ENCODE measurements around the gene VPS36. TPM values are rescaled to one million over a fixed set of nuclear protein-coding genes. Genes with fewer than 3 reads are reported as not detected.

Gene VPS36
- total RNA-seq, 1 experiment from 2014 or later = 52.9 TPM

- POLR2A ChIA-PET (ENCODE audit: low non-redundant PET) = no interaction called here
- Histone ChIP-seq H3K27me3 (replicated peaks; ENCODE audit: insufficient read depth, low read depth, low read length, poor library complexity) (no peaks in the 10 kb centered on the region), H3K36me3 (ENCODE audit: insufficient read depth, low read length, poor library complexity, severe bottlenecking) (peaks cover 31% of the 10 kb centered on the region), H3K9me3 (ENCODE audit: low read depth, low read length, poor library complexity, severe bottlenecking) (no peaks in the 10 kb centered on the region), H3K4me3 (ENCODE audit: low read depth, low read length, poor library complexity, severe bottlenecking) (peak overlapping the region; percentile 87), H3K4me1 (ENCODE audit: insufficient read depth, low read length, poor library complexity, severe bottlenecking) (peaks cover 24% of the 10 kb centered on the region), H3K27ac (ENCODE audit: low read depth, low read length, poor library complexity, severe bottlenecking) (peak overlapping the region; percentile 91)
- TF ChIP-seq CTCF (conservative IDR thresholded peaks at IDR 0.05; ENCODE audit: low read depth, low read length) (no peak), EZH2 (IDR thresholded peaks at IDR 0.05; ENCODE audit: borderline replicate concordance, low read depth, low read length, poor library complexity, severe bottlenecking) (no peak)
- CTCF ChIA-PET = no interaction called here
- intact Hi-C loops (cut with micrococcal nuclease; ENCODE audit: unreplicated experiment) = loop anchor here (10.0 kb wide), 1 partner anchor 440 kb away; the partner anchor contains the start of genes ALG11 and ATP7B
- no TSS peak for BruUV-seq (replicated peaks)
- no peak for DNase-seq (ENCODE audit: low spot score)
Observed at GRCh38 chr13:52454459-52454819, 4.0 kb upstream of the VPS36 start.

DNA sequence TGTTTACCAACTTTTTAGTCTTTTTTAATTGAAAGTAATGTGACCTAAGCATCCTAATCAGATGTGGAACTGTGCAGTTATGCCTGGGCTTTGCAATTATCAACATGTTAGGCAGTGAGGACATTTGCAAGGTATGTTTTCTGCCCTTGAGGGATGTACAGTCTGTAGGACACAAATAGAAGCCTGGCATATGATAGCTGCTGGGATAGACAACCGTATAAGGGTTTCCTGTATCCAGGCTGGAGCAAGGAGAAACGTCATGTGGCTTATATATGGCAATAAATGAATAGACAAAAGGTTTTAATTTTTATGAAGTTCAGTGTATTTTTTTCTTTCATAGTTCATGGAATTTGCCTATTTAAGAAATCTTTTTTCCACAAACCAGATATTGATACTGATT, 2.0 kb upstream of the VPS36 start:
- no TSS peak for BruUV-seq (replicated peaks)
- Histone ChIP-seq H3K9me3 (ENCODE audit: low read depth, low read length, poor library complexity, severe bottlenecking) (no peaks in the 10 kb centered on the region), H3K4me1 (ENCODE audit: insufficient read depth, low read length, poor library complexity, severe bottlenecking) (peaks cover 37% of the 10 kb centered on the region), H3K4me3 (ENCODE audit: low read depth, low read length, poor library complexity, severe bottlenecking) (no peak overlapping the region), H3K27me3 (replicated peaks; ENCODE audit: insufficient read depth, low read depth, low read length, poor library complexity) (no peaks in the 10 kb centered on the region), H3K36me3 (ENCODE audit: insufficient read depth, low read length, poor library complexity, severe bottlenecking) (peaks cover 12% of the 10 kb centered on the region), H3K27ac (ENCODE audit: low read depth, low read length, poor library complexity, severe bottlenecking) (no peak overlapping the region)
- TF ChIP-seq EZH2 (IDR thresholded peaks at IDR 0.05; ENCODE audit: borderline replicate concordance, low read depth, low read length, poor library complexity, severe bottlenecking) (no peak), CTCF (conservative IDR thresholded peaks at IDR 0.05; ENCODE audit: low read depth, low read length) (no peak)
- ChIA-PET CTCF (no interaction called here), POLR2A (ENCODE audit: low non-redundant PET) (no interaction called here)
- DNase-seq (ENCODE audit: low spot score) = no peak
- intact Hi-C loops (cut with micrococcal nuclease; ENCODE audit: unreplicated experiment) = loop anchor here (10.0 kb wide), 1 partner anchor 438 kb away; the partner anchor contains the start of genes ALG11 and ATP7B

- no peak overlapping the region for H3K4me3 ChIP-seq (ENCODE audit: low read depth, low read length, poor library complexity, severe bottlenecking)
- no peaks in the 10 kb centered on the region for H3K27me3 ChIP-seq (replicated peaks; ENCODE audit: insufficient read depth, low read depth, low read length, poor library complexity)
- H3K9me3 ChIP-seq (ENCODE audit: low read depth, low read length, poor library complexity, severe bottlenecking) = no peaks in the 10 kb centered on the region
- H3K36me3 ChIP-seq (ENCODE audit: insufficient read depth, low read length, poor library complexity, severe bottlenecking) = peaks cover under 1% of the 10 kb centered on the region
- ChIA-PET CTCF (interaction anchor here (0.6 to 1.1 kb wide), 5 partner anchors 10 to 390 kb away, joined by 3 to 10 read pairs (median 4); no protein-coding TSS in a partner anchor), POLR2A (ENCODE audit: low non-redundant PET) (no interaction called here)
- no peak overlapping the region for H3K27ac ChIP-seq (ENCODE audit: low read depth, low read length, poor library complexity, severe bottlenecking)
- intact Hi-C loops (cut with micrococcal nuclease; ENCODE audit: unreplicated experiment) = loop anchor here (10.0 kb wide), 1 partner anchor 436 kb away; the partner anchor contains the start of genes ALG11 and ATP7B
- no TSS peak for BruUV-seq (replicated peaks)
- no peak for TF ChIP-seq EZH2 (IDR thresholded peaks at IDR 0.05; ENCODE audit: borderline replicate concordance, low read depth, low read length, poor library complexity, severe bottlenecking)
- TF ChIP-seq CTCF (conservative IDR thresholded peaks at IDR 0.05; ENCODE audit: low read depth, low read length) = no peak
- H3K4me1 ChIP-seq (ENCODE audit: insufficient read depth, low read length, poor library complexity, severe bottlenecking) = peaks cover 26% of the 10 kb centered on the region
- no peak for DNase-seq (ENCODE audit: low spot score)
Observed at GRCh38 chr13:52451135-52451804, 836 bp upstream of the VPS36 start.
